Prostate gland (tissue), 2 donors: ENCODE results near the gene MSL3. TPM values are rescaled to one million over a fixed set of nuclear protein-coding genes. Genes with fewer than 3 reads are reported as not detected.

Experiments
- DNase-seq: peaks from one replicate; pipeline ENCODE4 v3.0.0-alpha.2; 2019; ENCODE audit warnings: low spot score
- H3K27ac ChIP-seq, 2 donors: fragments of 200-600 bp; sonication (generic); 2 replicates each; pipeline ENCODE4 v1.5.1; 2017 to 2019
- H3K27me3 ChIP-seq: fragments of 200-600 bp; sonication (generic); replicated peaks from 2 replicates; pipeline ENCODE4 v1.5.1; 2019; ENCODE audit not compliant: insufficient read depth
- H3K36me3 ChIP-seq, 2 donors: fragments of 200-600 bp; sonication (generic); 1 replicate in 1 of 2; 2 replicates in 1 of 2; pipeline versions ENCODE4 v1.5.1 to v1.8.1; 2017 to 2019
- H3K4me1 ChIP-seq: fragments of 200-600 bp; sonication (generic); replicated peaks from 2 replicates; pipeline ENCODE4 v1.5.1; 2019
- H3K4me3 ChIP-seq, 2 donors: fragments of 200-600 bp; sonication (generic); 2 replicates each; pipeline ENCODE4 v1.5.1; 2017 to 2019
- H3K9me3 ChIP-seq: fragments of 200-600 bp; sonication (generic); 2 replicates; pipeline ENCODE4 v1.5.1; 2017
- CTCF ChIP-seq, 4 experiments: fragments of 200-600 bp in 2 of 4; fragments of 450-650 bp in 2 of 4; sonication (generic) in 2 of 4; IDR thresholded peaks; 1 replicate in 3 of 4; 2 replicates in 1 of 4; pipeline ENCODE4 v1.5.1; 2016 to 2019; ENCODE audit warnings: antibody characterized with exemption in 4 of 4, mild to moderate bottlenecking in 2 of 4, moderate library complexity in 2 of 4
- POLR2A ChIP-seq: fragments of 450-650 bp; IDR thresholded peaks from one replicate; pipeline ENCODE4 v1.6.1; 2016; ENCODE audit warnings: antibody characterized with exemption, mild to moderate bottlenecking
- POLR2AphosphoS5 ChIP-seq: sonication (generic); formaldehyde crosslinking; IDR thresholded peaks from one replicate; pipeline ENCODE4 v1.6.1; 2017; ENCODE audit warnings: antibody characterized with exemption
- WGBS: methylation state at CpG from one replicate; pipeline ENCODE4 v1.1.5; 2018; 5-methylcytosine and 5-hydroxymethylcytosine counted together
- intact Hi-C: fragments of 100-400 bp; cut with DNase I; formaldehyde crosslinking; loops from one replicate; pipeline ENCODE4 v1.14.2; 2022
- total RNA-seq, 2 donors: library from RNA; depleted of rRNA; stranded (reverse); fragments of >200 nt; gene quantifications; one replicate each; pipeline ENCODE4 v1.1.0, GENCODE V29; 2016

Gene MSL3
- total RNA-seq, 2 donors from 2014 or later, result 13.4 to 34.8 TPM

GRCh38 chrX:11781133-11781532, 23.1 kb downstream of the MSL3 start:
- 100% methylated on average over 2 of the region's 2 CpGs for WGBS
- TF ChIP-seq CTCF (IDR thresholded peaks at IDR 0.05), result no peak
- no peak for TF ChIP-seq POLR2A
- TF ChIP-seq POLR2AphosphoS5, result no peak
- H3K9me3 ChIP-seq, result no peaks in the 10 kb centered on the region
- intact Hi-C loops, result no loop called here
- no peaks in the 10 kb centered on the region for H3K36me3 ChIP-seq
- no peaks in the 10 kb centered on the region for H3K27me3 ChIP-seq
- H3K27ac ChIP-seq, result no peak overlapping the region
- no peak for DNase-seq
- no peaks in the 10 kb centered on the region for H3K4me1 ChIP-seq
- no peak overlapping the region for H3K4me3 ChIP-seq

- H3K4me1 ChIP-seq, result no peaks in the 10 kb centered on the region
- TF ChIP-seq CTCF (IDR thresholded peaks at IDR 0.05) (no peak), POLR2AphosphoS5 (no peak), POLR2A (no peak)
- intact Hi-C loops, result no loop called here
- H3K4me3 ChIP-seq, result no peak overlapping the region
- WGBS, result 64% methylated on average over 1 of the region's 3 CpGs
- H3K9me3 ChIP-seq, result no peaks in the 10 kb centered on the region
- no peaks in the 10 kb centered on the region for H3K27me3 ChIP-seq
- DNase-seq, result no peak
- no peak overlapping the region for H3K27ac ChIP-seq
- H3K36me3 ChIP-seq, result no peaks in the 10 kb centered on the region
Observed at GRCh38 chrX:11781734-11782370, 23.8 kb downstream of the MSL3 start.

- TF ChIP-seq POLR2A (no peak), POLR2AphosphoS5 (no peak), CTCF (IDR thresholded peaks at IDR 0.05) (no peak)
- Histone ChIP-seq H3K9me3 (no peaks in the 10 kb centered on the region), H3K27ac (no peak overlapping the region), H3K27me3 (no peaks in the 10 kb centered on the region), H3K36me3 (no peaks in the 10 kb centered on the region), H3K4me1 (no peaks in the 10 kb centered on the region), H3K4me3 (no peak overlapping the region)
- intact Hi-C loops, result no loop called here
- WGBS, result 70% methylated on average over 1 of the region's 1 CpG
- no peak for DNase-seq
Observed at GRCh38 chrX:11784543-11784942, 26.5 kb downstream of the MSL3 start.

GRCh38 chrX:11786862-11787261, 28.8 kb downstream of the MSL3 start:
- no peak for DNase-seq
- Histone ChIP-seq H3K9me3 (no peaks in the 10 kb centered on the region), H3K4me3 (no peak overlapping the region), H3K27ac (no peak overlapping the region), H3K27me3 (no peaks in the 10 kb centered on the region), H3K36me3 (no peaks in the 10 kb centered on the region), H3K4me1 (no peaks in the 10 kb centered on the region)
- intact Hi-C loops, result no loop called here
- WGBS, result 17% methylated on average over 5 of the region's 5 CpGs
- TF ChIP-seq POLR2A (no peak), CTCF (IDR thresholded peaks at IDR 0.05) (no peak), POLR2AphosphoS5 (no peak)

DNA sequence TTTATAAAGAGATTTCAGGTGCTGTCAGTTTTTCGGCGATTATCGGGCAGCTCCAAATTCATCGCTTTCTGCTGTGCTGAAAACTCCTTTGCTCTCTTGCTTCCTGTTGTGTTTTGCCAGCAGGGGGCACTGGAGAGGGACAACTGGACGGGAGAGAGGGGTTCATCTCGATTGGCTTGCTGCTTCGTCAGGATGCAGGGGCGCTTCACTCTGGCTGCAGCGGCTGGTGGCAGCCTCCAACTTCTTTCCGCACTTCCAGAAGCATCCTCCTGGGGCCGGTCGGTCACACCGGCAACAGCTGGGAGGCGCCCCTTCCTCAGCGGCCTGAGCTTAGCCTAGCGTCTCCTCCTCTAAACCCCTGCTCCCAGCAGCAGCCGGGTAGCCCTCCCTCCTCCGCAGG, 29.5 kb downstream of the MSL3 start:
- 31% methylated on average over 14 of the region's 18 CpGs for WGBS
- H3K27ac ChIP-seq, result no peak overlapping the region
- H3K36me3 ChIP-seq, result no peaks in the 10 kb centered on the region
- TF ChIP-seq CTCF (IDR thresholded peaks at IDR 0.05) (peak in 3 of 4 experiments; percentile 24 to 32 (median 26)), POLR2AphosphoS5 (no peak)
- DNase-seq, result peak; percentile 39
- H3K4me1 ChIP-seq, result no peaks in the 10 kb centered on the region
- no peaks in the 10 kb centered on the region for H3K27me3 ChIP-seq
- H3K9me3 ChIP-seq, result no peaks in the 10 kb centered on the region
- intact Hi-C loops, result no loop called here
- H3K4me3 ChIP-seq, result no peak overlapping the region
